ENCODE data around the gene WDR64. TPM values are rescaled to one million over a fixed set of nuclear protein-coding genes. Genes with fewer than 3 reads are reported as not detected.

WDR64 gene
- total and polyA plus RNA-seq, 2 of the 4 experiments (the other 2 are of a cell fraction): not detected

DNA sequence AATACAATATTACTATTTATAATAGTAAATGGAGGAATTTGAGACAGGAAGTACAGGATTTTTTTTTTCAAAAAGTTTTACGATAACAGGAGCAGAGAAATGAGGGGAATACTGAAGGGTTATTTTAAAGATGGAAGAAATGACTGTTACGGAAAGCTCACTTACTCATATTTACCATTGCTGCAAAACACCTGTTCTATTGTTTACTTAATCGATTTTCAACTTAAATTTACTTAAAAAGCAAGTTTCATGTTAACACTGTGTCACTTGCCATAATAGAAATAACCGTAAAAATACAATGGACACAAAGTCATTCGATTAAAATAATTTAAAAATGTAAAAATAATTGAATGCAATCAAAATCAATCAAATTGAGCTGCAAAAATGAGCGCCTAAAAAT lies 192.5 kb downstream of the WDR64 start:
- H3K4me1 ChIP-seq (ENCODE audit: control insufficient read depth, insufficient read depth, low read length): peaks cover 3% of the 10 kb centered on the region
- no peak overlapping the region for H2BK5ac ChIP-seq (ENCODE audit: low read depth, low read length, poor library complexity, severe bottlenecking)
- H4K8ac ChIP-seq (ENCODE audit: low read depth in 2 of 2, low read length in 2 of 2): no peak overlapping the region
- no peak overlapping the region for H3K27ac ChIP-seq (ENCODE audit: insufficient read depth, low read length)
- in situ Hi-C loops (cut with MboI; ENCODE audit: low sequenced_read_pairs): no loop called here
- H2AK9ac ChIP-seq (replicated peaks; ENCODE audit: low read depth, low read length, poor library complexity): no peak overlapping the region
- ATAC-seq (ENCODE audit: low read depth) (no peak), DNase-seq (no peak)
- no peak overlapping the region for H3K9ac ChIP-seq (ENCODE audit: low read depth, low read length)
- H3K36me3 ChIP-seq (ENCODE audit: control insufficient read depth, insufficient read depth, low read length): no peaks in the 10 kb centered on the region; the same call in 1 of the 2 replicates
- H3K9me3 ChIP-seq (ENCODE audit: control insufficient read depth, insufficient read depth, low read length): no peaks in the 10 kb centered on the region
- dilution Hi-C loops (cut with HindIII; ENCODE audit: low sequenced_read_pairs, unreplicated experiment): no loop called here
- no peak overlapping the region for H2AFZ ChIP-seq (replicated peaks; ENCODE audit: low read length, poor library complexity)
- H4K91ac ChIP-seq (ENCODE audit: insufficient read depth, low read depth, low read length): no peak overlapping the region
- H3K9me1 ChIP-seq (ENCODE audit: insufficient read depth, low read length): peaks cover 4% of the 10 kb centered on the region
- no peak for TF ChIP-seq BHLHE40 (IDR thresholded peaks at IDR 0.05; ENCODE audit: low read depth, low read length)
- no peak for TF ChIP-seq RFX5 (IDR thresholded peaks at IDR 0.05; ENCODE audit: low read depth, low read length)
- no peak for TF ChIP-seq MAFK (IDR thresholded peaks at IDR 0.05; ENCODE audit: low read depth, low read length)
- TF ChIP-seq NFE2L2 (IDR thresholded peaks at IDR 0.05; ENCODE audit: low read depth, low read length): no peak
- no peak for TF ChIP-seq CHD1 (IDR thresholded peaks at IDR 0.05; ENCODE audit: low read depth, low read length)
- no peak for TF ChIP-seq RAD21 (IDR thresholded peaks at IDR 0.05; ENCODE audit: low read length)
- TF ChIP-seq CEBPB (IDR thresholded peaks at IDR 0.05; ENCODE audit: low read depth, low read length): no peak
- no peak for TF ChIP-seq RCOR1 (IDR thresholded peaks at IDR 0.05; ENCODE audit: insufficient replicate concordance, low read length)
- TF ChIP-seq, protein P1, sequence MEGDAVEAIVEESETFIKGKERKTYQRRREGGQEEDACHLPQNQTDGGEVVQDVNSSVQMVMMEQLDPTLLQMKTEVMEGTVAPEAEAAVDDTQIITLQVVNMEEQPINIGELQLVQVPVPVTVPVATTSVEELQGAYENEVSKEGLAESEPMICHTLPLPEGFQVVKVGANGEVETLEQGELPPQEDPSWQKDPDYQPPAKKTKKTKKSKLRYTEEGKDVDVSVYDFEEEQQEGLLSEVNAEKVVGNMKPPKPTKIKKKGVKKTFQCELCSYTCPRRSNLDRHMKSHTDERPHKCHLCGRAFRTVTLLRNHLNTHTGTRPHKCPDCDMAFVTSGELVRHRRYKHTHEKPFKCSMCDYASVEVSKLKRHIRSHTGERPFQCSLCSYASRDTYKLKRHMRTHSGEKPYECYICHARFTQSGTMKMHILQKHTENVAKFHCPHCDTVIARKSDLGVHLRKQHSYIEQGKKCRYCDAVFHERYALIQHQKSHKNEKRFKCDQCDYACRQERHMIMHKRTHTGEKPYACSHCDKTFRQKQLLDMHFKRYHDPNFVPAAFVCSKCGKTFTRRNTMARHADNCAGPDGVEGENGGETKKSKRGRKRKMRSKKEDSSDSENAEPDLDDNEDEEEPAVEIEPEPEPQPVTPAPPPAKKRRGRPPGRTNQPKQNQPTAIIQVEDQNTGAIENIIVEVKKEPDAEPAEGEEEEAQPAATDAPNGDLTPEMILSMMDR (conservative IDR thresholded peaks at IDR 0.05; ENCODE audit: low read depth, low read length): no peak
- TF ChIP-seq SMC3 (IDR thresholded peaks at IDR 0.05; ENCODE audit: low read depth, low read length): no peak
- TF ChIP-seq FOS (IDR thresholded peaks at IDR 0.05; ENCODE audit: low read depth, low read length): no peak
- no peak for TF ChIP-seq POLR2A (IDR thresholded peaks at IDR 0.05; ENCODE audit: low read depth, low read length)
- TF ChIP-seq MXI1 (IDR thresholded peaks at IDR 0.05; ENCODE audit: borderline replicate concordance, low read depth, low read length): no peak
- TF ChIP-seq MAZ (IDR thresholded peaks at IDR 0.05; ENCODE audit: borderline replicate concordance, low read depth, low read length): no peak
- TF ChIP-seq, protein P2, sequence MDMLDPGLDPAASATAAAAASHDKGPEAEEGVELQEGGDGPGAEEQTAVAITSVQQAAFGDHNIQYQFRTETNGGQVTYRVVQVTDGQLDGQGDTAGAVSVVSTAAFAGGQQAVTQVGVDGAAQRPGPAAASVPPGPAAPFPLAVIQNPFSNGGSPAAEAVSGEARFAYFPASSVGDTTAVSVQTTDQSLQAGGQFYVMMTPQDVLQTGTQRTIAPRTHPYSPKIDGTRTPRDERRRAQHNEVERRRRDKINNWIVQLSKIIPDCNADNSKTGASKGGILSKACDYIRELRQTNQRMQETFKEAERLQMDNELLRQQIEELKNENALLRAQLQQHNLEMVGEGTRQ (IDR thresholded peaks at IDR 0.05; ENCODE audit: low read depth, low read length): no peak
- TF ChIP-seq, protein P3, sequence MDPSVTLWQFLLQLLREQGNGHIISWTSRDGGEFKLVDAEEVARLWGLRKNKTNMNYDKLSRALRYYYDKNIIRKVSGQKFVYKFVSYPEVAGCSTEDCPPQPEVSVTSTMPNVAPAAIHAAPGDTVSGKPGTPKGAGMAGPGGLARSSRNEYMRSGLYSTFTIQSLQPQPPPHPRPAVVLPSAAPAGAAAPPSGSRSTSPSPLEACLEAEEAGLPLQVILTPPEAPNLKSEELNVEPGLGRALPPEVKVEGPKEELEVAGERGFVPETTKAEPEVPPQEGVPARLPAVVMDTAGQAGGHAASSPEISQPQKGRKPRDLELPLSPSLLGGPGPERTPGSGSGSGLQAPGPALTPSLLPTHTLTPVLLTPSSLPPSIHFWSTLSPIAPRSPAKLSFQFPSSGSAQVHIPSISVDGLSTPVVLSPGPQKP (IDR thresholded peaks at IDR 0.05; ENCODE audit: borderline replicate concordance, low read depth, low read length): no peak
- no peak overlapping the region for H3K18ac ChIP-seq (ENCODE audit: low read depth, low read length)
- no TSS peak for BruUV-seq (replicated peaks)
- no peak overlapping the region for H3K56ac ChIP-seq (ENCODE audit: extremely low read depth, insufficient read depth, low read length)
- H2BK20ac ChIP-seq (ENCODE audit: low read depth, low read length): no peak overlapping the region
- peaks cover 5 to 7% of the 10 kb centered on the region in 2 experiments; a peak in 3 of 4 replicates for H3K79me1 ChIP-seq (ENCODE audit: low read depth in 1 of 2, low read length in 2 of 2)
- intact Hi-C loops (cut with micrococcal nuclease): no loop called here
- CTCF ChIA-PET: no interaction called here
- H3K27me3 ChIP-seq (ENCODE audit: control insufficient read depth, insufficient read depth, low read length): no peaks in the 10 kb centered on the region
- H3K23ac ChIP-seq (ENCODE audit: low read depth, low read length): no peak overlapping the region
- POLR2A ChIA-PET (ENCODE audit: unreplicated experiment): no interaction called here
- H3K4ac ChIP-seq (ENCODE audit: low read depth, low read length): no peak overlapping the region
- H2BK15ac ChIP-seq (ENCODE audit: low read depth, low read length): no peak overlapping the region
- no peak overlapping the region for H3K14ac ChIP-seq (replicated peaks; ENCODE audit: low read depth, low read length)
- H2BK120ac ChIP-seq (ENCODE audit: low read depth, low read length): no peak overlapping the region
- H2AK5ac ChIP-seq (ENCODE audit: low read depth, low read length): no peak overlapping the region
- no peaks in the 10 kb centered on the region for H4K20me1 ChIP-seq (ENCODE audit: insufficient read depth, low read length)
- WGBS, 2 experiments (ENCODE audit: extremely low coverage in 2 of 2, insufficient read length in 1 of 2): no CpG with 5 or more reads among the region's 6 CpGs
- H4K5ac ChIP-seq (ENCODE audit: low read depth, low read length): no peak overlapping the region
- H3K4me3 ChIP-seq (ENCODE audit: insufficient read depth, low read depth, low read length): no peak overlapping the region
- H3K4me2 ChIP-seq (ENCODE audit: low read depth, low read length): no peak overlapping the region
